Measurements from ENCODE around the gene SPATA6.
"Not testable (repeated sequence)": the region's sequence is repeated elsewhere in the genome, so short reads cannot be mapped to it uniquely, and the experiment has no call there.

Gene SPATA6

DNA sequence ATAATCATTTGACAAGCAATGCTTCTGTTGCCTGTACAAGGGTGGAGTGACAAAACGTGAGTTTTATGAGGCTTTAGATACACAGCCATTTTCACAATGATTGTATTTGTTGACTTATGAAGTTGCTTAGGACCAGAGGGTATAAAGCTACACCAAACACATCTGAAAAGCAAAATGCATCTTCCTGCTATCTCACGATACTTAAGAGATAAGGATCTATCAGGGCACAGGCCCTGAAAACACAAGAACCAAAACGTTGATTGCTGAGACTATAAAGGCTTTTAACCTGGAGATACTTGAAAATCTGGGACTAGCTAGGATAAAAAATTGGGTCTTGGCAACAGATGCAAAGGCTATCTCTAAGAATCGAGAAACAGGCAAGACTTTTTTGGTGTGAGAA, 133.7 kb downstream of the SPATA6 start:
- no peak for DNase-seq

DNA sequence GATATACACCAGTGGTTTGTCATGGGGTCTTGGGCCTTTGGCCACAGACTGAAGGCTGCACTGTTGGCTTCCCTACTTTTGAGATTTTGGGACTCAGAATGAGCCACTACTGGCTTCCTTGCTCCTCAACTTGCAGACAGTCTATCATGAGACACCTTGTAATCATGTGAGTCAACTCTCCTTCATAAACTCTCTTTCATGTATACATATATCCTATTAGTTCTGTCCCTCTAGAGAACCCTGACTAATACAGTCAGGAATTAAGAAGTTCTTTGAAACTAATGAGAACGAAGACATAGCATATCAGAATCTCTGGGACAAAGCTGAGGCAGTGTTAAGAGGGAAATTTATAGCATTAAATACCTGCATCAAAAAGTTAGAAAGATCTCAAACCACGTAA, 138.7 kb downstream of the SPATA6 start:
- no peak for DNase-seq

DNA sequence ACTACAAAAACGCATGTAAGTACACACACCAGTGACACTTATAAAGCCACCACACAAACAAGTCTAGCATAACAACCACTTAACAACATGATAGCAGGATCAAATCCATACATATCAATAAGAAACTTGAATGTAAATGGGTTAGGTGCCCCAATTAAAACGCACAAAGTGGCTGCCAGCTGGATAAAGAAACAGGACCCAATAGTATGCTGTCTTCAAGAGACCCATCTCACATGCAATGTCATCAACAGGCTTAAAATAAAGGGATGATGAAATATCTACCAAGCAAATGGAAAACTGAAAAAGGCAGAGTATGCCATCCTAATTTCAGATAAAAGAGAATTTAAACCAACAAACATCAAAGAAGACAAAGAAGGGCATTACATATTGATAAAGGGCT, 139.9 kb downstream of the SPATA6 start:
- DNase-seq, result no peak

DNA sequence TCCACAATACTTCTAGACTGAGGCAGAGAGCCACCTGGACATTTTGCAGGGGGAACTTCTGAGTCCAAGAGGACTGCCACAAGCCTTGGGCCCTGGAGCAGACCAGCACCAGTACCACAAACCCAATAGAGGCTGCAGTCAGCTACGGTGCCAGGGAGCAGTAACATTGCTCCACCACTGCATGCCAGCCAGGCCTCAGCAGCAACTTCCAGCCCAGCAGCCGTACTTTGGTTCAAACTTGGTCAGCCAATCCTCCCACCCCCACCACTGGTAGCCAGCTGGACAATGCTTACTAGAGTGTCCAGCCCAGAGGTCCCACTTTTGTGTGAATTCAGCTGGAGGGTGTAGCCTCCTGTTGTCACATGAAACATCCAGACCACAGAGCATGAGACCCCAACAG, 142.1 kb downstream of the SPATA6 start:
- no peak for DNase-seq

DNA sequence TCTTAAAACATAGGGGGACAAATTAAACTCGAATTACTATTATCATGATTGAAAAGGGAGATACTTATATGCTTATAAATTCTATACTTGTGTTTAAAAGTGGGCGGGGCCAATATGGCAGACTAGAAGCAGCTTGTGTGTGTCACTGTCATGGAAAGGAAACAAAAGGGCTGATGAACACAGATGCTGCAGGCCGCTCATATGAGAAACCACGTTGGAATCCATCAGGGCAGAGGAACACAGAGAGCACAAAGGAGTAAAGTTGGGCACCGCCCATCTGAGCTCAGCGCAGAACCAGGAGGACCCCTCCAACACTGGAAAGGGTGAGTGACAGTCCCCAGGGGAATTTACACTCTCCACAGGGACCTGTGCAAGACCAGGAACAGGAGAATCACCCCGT, 142.5 kb downstream of the SPATA6 start:
- no peak for DNase-seq

DNA sequence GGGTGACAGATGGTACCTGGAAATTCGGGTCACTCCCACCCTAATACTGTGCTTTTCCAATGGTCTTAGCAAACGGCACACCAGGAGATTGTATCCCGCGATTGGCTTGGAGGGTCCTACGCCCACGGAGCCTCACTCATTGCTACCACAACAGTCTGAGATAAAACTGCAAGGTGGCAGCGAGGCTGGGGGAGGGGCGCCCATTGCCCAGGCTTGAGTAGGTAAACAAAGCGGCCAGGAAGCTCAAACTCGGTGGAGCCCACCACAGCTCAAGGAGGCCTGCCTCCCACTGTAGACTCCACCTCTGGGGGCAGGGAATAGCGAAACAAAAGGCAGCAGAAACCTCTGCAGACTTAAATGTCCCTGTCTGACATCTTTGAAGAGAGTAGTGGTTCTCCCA, 160.2 kb downstream of the SPATA6 start:
- not testable (repeated sequence) for DNase-seq

DNA sequence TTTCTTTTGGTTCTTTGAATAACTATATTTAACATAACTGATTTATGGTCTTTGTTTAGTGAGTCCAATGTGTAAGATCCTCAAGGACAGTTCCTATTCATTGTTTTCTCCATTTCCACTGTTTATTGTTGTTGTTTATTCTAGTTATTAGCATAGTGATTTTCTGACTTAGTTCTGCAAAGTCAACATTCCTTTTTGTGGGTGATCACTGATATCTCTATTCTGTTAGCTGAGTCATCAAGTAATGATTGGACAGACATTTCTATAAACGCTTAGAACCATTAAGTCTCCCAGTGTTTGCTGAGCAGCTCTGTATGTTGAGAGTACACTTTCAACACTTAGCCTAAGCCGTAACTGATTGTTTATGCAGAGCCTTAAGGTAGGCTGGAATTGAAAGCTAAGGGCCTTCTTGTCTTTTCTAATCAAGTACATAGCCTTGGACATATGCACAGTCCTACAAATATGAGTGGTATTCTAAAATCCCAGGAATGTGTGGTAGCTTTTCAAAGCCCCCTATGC, 162.4 kb downstream of the SPATA6 start:
- DNase-seq, result no peak

DNA sequence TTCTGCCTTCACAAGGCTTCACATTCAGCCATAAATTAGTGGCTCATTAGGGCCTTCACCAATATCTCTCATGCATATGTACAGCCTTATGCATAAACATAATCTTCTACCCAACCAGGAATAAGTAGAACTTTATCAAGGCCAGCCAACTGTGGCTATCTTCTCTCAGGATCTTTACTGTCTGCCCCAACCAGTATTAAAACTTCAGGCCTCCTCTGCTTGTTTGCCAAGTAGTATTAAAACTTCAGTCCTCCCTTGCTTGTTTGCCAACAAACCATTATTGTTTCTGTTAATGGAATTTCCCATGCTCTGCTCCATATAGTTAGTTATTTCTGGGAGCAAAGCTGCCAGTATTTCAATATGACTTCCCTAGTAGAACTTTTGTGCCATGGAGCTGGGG, 169.4 kb downstream of the SPATA6 start:
- no peak for DNase-seq

DNA sequence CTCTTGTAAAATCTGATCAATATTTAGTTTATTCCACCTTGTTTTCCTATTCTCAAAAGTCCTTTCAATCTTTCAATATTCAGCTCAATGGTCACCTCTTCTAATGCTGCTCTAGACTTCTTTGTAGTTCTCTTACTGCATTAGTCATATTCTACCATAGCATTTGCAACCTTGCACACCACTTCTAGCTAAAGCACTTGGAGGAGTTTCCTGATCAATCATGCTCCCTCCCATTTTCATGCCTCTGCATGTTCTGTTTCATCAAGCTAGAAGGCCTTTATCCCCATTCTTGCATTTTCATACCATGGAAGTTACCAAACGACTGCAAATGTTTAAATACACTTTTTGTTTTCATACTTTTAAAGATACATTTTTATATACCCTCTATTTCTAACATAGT, 177.3 kb downstream of the SPATA6 start:
- no peak for DNase-seq

DNA sequence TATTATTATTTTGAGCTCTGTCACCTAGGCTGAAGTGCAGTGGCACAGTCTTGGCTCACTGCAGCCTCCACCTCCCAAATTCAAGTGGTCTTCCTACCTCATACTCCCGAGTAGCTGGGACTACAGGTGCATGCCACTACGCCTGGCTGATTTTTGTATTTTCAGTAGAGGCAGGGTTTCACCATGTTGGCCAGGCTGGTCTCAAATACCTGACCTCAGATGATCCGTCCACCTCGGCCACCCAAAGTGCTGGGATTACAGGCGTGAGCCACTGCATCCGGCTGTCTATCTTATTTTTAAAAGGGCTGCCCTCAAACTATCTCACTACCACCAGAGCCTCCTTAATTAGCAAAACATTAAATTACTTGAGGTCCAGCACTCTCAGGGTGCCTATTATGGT, 177.9 kb downstream of the SPATA6 start:
- not testable (repeated sequence) for DNase-seq

DNA sequence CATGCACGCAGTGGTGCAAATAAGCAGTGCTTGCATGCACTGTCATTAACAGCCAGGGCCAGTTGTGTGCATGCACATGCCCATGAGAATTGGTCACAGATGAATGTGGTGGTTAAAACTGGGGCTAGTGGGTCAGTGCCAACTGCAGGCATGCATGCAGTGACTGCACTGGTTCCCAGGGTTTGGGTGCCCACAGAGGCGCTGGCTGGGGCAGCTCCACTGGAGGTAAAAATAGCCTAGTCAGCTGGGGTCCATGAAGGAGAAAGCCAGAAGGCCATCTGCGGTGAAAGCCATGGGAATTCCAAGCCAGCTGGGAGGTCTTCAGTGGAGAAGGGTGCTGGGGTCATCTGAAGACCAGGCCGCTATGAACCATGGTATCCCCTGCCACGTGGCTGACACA, 179.3 kb downstream of the SPATA6 start:
- no peak for DNase-seq

DNA sequence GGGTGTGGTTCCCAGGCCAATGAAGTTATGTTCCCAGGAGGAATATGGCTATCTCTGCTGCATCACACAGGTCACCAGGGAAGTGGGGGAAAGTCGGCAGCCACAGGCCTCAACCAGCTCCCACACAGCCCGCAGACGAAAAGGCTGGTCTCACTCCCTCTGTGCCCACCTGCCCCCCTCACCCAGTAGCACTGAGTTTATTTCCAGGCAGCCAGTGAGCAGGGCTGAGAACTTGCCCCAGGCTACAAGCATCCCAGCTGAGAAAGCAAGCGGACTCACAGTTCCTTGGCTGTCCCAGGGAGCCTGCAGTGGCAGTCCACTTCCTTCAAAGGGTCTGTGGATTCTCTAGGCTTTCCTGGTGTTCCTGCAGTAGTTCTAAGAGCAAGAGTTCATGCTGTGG, 180.6 kb downstream of the SPATA6 start:
- DNase-seq, result no peak

DNA sequence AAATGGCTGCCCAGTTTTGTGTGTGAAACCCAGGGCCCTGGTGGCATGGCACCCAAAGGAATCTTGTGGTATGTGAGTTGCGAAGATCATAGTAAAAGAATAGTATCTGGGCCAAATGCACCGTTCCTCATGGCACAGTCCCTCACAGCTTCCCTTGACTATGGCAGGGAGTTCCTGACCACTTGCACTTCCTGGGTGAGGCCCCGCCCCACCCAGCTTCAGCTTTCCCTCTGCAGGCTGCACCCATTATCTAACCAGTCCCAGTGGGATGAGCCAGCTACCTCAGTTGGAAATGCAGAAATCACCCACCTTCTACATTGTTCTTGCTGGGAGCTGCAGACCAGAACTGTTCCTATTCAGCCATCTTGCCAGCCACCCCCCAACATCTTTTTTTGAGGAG, 186.5 kb downstream of the SPATA6 start:
- DNase-seq, result no peak

DNA sequence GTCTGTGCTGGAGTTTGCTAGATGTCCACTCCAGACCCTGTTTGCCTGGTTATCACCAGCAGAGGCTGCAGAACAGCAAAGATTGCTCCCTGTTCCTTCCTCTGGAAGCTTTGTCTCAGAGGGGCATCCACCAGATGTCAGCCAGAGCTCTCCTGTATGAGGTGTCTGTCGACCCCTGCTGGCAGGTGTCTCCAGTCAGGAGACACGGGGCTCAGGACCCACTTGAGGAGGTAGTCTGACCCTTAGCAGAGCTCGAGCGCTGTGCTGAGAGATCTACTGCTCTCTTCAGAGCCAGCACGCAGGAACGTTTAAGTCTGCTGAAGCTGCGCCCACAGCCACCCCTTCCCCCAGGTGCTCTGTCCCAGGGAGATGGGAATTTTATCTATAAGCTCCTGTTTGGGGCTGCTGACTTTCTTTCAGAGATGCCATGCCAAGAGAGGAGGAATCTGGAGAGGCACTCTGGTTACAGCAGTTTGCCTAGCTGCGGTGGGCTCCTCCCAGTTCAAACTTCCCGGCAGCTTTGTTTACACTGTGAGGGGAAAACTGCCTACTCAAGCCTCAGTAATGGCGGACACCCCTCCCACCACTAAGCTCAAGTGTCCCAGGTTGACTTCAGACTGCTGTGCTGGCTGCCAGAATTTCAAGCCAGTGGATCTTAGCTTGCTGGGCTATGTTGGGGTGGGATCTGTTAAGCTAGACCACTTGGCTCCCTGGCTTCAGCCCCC, 187.1 kb downstream of the SPATA6 start:
- not testable (repeated sequence) for DNase-seq

DNA sequence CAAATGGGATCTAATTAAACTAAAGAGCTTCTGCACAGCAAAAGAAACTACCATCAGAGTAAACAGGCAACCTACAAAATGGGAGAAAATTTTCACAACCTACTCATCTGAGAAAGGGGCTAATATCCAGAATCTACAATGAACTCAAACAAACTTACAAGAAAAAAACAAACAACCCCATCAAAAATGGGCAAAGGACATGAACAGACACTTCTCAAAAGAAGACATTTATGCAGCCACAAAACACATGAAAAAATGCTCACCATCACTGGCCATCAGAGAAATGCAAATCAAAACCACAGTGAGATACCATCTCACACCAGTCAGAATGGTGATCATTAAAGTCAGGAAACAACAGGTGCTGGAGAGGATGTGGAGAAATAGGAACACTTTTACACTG, 189.7 kb downstream of the SPATA6 start:
- not testable (repeated sequence) for DNase-seq

DNA sequence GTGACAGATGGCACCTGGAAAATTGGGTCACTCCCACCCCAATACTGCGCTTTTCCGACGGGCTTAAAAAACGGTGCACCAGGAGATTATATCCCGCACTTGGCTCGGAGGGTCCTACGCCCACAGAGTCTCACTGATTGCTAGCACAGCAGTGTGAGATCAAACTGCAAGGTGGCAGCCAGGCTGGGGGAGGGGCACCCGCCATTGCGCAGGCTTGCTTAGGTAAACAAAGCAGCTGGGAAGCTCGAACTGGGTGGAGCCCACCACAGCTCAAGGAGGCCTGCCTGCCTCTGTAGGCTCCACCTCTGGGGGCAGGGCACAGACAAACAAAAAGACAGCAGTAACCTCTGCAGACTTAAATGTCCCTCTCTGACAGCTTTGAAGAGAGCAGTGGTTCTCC, 194.6 kb downstream of the SPATA6 start:
- not testable (repeated sequence) for DNase-seq

DNA sequence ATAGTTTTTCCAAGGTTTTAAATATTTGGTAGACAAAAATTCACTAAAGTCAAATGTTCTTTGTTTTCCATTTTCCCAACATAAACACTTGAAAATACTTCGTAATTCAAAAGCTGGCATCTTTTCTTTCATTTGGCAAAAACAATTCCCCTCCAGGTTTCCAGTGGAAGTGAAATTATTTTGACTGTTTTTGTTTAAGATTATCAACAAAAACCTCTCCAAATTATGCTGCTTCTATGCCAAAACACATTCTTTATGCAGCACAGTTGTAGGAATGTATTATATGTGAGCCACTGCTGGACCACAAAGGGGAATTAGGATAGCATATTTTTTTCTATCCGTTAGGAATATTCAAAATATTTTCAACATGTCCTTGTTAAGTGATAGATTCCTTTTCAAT, 205.4 kb downstream of the SPATA6 start:
- no peak for DNase-seq

DNA sequence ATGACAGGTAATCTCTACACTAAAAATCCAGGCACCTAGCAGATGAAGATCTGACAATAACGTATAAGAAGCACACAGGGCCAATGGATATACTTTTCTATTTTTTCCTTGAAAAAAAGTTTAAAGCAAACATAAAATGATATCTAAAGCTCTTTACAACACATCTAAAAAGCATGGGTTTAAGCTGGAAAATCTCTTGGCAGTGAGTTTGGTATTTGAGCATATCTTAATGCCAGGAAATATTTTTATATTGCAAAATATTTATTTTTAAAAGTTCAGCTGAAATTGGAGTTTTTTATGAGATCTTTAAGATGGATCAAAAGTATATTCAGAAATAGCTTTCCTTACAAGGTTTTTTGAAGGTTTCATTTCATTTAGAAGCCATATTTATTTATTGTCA, 209.0 kb downstream of the SPATA6 start:
- DNase-seq, result no peak

DNA sequence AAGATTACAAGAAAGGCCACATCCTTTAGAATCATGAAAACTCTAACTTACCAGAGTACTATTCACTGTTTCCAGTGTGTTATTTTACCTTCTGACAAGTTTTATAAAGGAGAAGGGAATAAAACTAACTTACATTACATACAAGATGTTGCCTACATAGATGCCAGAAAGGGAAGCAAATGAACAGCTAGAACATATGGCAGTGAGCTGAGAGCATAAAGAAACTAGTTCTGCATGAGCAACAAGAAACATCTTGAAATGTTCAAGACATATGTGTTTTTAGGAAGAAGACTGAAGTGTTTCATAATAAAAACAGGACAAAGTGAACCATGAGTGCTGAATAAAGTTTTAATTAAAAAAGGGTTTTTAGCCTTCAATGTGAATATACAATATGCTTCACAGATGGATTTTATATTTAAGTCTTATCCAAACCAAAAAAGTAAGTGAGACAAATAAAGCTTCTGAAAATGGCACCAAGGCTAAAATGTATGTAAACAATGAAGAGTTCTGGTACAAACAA, 210.1 kb downstream of the SPATA6 start:
- no peak for DNase-seq

DNA sequence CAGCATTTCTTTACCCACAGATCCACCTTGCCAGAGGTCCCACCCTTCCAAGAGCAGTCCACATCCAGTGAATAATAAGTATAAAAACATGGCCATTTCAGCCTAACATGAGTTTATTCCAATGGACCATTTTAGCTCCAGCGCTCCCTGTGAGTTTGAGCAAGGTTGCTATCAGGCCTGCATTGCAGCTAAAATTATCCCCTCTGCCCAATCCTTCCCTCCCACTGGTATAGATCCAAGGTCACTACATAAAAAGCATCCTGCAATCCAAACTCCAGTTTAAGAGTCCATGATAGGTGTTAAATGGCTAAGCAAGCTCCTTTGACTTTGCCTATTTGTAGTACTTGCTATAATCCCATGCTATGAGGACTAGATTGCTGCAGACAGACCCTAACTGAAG, 213.9 kb downstream of the SPATA6 start:
- no peak for DNase-seq

DNA sequence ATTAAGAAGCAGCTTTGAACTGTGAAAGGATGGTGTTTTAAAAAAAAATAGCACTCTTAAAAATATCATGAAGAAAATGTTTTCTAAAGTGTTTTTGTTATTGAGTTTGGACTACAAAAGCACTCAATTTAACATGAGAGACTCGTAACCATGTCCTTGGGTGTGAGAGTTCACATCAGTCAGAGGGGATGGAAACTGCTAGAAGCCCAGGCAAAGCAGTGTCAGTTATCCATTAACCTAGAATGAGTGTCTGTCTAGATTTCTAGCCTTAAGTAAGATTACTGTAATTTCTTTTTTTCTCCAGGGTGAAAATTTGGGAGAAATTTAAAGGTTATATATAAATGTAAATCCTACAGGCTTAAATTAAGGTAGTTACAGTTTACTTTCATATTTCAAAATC, 217.8 kb downstream of the SPATA6 start:
- no peak for DNase-seq

DNA sequence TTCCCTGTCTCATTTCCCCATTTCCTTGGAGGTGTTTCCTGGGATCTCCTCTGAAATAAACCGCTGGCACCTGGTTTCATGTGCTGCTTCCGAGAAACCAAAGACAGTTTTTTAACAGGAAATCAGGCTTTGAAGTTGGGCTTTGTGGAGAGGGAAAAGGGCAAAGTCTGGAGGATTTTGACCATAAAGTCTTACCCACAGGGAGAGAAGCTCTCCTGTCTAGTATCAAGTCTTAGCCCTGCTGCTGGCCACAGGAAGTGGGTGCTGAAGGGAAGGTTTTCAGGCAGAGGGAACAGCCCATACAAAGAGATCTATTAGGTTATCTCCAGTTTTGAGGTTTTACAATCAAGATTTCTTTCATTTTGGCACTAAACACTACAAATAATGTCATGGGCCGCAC, 220.2 kb downstream of the SPATA6 start:
- no peak for DNase-seq

DNA sequence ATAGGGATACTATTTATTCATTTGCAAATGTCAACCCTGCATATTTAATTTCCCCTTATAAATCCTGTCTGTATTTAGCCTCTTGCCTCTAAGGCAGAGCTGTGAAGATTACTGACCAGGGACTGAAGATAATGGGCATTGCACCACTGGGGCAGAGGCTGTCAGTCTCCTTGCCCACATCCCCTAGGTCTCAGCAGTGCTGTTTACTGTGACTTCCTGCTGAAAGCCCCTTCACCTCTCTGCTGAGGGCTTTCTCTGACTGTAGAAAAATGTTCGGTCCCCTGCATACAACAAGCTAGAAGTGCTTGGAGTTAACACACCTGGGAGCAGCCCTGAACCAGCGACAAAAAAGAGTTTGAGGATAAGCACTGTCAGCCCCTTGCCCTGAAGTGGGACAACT, 220.7 kb downstream of the SPATA6 start:
- no peak for DNase-seq

DNA sequence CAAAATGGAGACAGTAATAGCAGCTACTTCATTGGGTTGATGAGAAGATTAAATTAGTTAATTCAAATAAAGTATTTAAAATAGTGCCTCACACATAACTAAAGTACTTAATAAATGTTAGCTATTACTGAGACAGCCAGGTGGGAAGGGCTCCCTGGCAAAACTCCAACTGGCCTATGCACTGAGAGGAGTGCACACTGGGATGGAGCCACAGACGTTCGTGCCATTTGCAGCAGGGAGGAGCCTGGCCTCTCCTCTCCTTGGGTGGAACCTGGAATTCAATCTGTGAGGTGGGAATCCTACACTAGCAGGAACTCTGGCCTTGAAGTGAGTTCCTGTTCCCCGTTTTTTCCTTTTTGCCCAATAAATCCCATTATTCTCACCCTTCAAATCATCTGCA, 221.4 kb downstream of the SPATA6 start:
- DNase-seq, result no peak

DNA sequence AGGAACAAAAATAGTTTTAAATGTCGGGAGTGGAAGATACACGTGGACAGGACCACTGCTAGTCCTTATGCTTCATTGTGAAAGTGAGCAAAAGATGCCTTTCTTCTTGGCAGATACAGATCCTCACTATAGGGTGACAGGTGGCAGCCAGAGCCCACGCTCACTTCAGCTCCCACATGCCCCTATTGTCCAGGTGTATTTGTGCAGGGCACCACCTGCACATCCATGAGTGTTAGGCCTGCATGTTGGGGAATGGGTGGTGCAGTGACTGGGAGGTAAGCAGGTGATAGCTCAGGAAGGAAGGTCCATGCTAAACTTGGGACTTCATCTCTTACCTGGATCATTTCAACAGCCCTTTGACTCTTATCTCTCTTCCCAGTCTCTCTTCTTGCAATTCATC, 222.1 kb downstream of the SPATA6 start:
- no peak for DNase-seq
